HG03280 (cell line): ENCODE results near the gene PEX26.
"Not testable (repeated sequence)": the region's sequence is repeated elsewhere in the genome, so short reads cannot be mapped to it uniquely, and the experiment has no call there.

Experiments used
- ATAC-seq: cut with Tn5 transposase; IDR thresholded peaks from one replicate; pipeline ENCODE4 v1.9.1; 2021; ENCODE audit warnings: mild to moderate bottlenecking, moderate library complexity; ENCODE audit not compliant: unreplicated experiment

Gene PEX26

DNA sequence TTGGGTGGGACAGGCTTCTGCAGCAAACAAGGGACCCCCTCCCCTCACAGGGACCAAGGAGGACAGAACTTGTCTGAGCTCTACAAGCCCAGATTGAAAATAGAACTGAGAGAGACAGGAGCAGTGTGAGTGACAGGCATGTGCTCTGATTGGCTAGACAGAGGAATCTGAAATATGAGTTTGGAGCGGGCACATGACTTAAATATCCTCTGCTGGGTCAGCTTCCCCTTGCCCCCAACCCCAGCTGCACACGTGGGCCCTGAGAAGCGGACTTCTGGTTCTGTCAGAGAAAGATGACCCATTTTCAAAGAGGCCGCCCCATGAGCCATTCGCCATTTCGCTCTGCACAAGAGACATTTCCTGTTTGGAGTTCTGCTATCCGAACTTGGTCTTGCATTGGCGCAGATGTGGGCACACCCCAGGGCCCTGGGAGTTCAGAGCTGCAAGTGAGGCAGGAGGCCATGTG is 38.1 kb downstream of the PEX26 start:
- no peak for ATAC-seq

DNA sequence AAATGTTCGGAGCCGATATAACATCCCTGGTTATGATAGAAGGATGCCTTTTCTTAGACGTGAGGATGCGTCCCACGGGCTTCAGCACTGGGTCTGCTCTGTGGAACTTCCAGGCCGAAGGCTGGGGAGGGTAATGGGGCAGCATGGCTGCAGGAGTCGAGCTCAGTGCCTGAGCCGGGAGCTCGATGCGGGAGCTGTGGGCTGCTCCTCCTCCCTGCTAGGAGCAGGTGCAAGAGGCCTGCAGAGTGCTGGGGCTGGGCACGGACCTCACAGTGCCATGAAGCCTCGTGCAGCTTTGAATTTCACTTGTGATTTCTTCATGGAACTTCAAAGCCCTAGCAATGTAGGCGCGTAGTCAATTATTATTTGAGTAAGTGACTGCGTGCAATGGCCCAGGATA is 38.8 kb downstream of the PEX26 start:
- ATAC-seq: no peak

DNA sequence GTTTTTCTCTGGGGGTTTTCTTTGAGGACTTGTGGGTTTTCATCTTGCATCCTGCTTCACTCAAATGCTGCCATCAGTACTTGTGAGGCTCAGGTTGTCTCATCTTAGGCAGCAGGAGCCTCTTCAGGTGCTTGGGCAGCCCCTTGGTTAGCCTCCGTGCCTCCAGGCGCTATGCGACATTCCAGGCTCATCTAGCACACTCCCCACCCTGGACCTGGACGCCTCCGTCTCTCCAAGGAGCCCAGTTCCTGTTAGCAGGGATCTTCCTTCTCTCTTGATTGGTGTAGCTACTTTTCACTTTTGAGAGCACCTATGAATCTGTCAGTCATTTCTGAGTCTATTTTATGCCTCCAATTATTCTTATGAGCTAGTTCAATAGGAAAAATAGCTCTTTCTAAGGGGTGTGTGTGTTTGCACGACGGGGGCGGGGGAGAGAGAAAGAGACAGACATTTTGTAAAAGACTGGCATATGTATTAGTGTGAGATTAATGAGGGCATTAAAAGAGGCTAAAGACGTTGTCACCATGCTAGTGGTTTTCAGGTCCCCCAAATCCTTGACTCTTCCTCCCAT is 40.6 kb downstream of the PEX26 start:
- ATAC-seq: no peak

DNA sequence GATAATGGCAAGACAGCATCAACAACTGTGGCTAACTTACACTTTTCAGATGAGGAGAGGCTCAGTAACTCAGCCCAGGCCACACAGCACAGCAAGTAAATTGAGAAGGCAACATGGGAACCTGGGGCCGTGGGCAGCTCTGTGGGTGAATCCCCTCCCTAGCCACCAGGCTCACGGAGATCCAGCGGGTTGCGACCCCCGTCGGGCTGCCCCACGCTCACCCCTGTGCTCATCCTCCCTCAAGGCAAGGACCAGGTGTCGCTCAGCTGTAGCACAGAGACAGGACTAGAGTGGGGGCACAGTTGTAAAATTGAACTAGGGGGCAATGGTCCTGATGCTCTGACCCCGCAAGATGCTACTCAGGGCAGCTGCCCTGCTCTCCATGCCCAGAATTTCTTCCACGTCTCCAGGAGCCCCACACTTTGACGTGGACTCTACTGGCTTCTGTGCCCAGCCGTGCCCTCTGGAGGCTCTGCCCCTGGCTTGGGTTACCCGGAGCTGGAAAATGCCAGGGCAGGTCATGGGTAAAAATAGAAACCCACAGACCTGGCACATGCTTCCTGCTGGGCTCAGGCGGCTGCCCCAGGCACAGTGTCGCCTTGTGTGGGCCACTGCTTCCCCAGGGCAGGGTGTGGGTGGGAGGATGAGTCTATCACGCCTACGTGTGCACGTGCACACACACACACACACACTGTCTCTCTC is 41.8 kb downstream of the PEX26 start:
- no peak for ATAC-seq

DNA sequence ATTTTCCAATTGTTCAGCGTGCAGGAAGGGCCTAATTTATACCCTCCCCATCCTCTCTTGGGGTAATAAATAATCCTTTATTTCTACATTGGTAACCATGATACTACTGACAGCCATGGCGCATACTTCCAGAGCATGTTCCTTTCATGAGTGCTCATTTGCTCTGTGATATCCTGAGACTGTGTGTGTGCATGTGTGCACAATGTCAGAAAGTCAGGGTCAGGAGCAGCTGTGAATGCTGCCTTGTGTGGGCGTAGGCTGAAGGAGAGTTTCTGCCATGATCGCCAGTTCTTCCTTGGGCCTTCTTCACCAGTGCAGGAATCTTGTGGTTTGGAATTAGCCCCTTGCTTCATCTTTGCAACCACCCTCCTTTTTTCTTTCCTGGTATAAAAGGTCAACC is 43.1 kb downstream of the PEX26 start:
- ATAC-seq: no peak

DNA sequence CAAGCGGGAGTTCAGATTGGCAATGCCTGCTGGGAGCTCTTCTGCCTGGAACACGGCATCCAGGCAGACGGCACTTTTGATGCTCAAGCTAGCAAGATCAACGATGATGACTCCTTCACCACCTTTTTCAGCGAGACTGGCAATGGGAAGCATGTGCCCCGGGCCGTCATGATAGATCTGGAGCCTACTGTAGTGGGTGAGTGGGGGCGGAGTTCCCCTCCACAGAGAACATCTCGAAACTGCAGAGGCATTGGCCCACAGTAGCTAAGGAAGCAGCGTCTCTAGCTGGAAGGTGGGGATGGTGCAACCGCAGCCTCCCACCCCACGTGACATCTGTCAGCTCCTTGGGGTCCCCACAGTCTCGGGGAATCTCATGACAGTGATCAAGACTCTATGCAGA is 43.7 kb downstream of the PEX26 start:
- no peak for ATAC-seq

DNA sequence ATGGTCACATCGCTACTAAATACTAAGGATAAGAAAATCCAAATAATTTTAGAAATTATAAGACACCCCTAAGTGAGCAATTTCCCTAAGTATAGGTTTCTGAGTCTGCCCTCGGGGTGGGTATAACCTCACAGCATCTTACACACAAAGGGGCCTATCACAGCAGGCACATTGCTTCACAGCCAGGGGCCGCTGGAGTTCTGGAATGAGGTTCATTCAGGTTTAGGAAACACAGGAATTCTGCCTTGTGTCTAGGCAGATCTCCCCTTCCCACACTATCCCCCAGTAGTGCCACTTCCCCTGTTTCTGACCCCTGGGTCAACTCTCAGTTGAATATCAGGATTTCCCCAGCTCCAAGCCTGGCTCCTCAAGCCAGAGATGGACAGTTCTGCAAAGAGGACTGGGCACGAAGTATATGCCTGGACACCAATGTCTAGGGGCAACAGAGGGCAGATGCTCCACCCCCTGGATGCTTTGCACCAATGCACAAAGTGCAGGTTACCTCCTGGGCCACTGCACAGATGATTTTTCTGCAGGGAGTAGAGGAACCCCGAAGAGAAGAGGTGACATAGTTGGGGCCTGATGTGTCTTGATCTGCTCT is 44.3 kb downstream of the PEX26 start:
- ATAC-seq: no peak

DNA sequence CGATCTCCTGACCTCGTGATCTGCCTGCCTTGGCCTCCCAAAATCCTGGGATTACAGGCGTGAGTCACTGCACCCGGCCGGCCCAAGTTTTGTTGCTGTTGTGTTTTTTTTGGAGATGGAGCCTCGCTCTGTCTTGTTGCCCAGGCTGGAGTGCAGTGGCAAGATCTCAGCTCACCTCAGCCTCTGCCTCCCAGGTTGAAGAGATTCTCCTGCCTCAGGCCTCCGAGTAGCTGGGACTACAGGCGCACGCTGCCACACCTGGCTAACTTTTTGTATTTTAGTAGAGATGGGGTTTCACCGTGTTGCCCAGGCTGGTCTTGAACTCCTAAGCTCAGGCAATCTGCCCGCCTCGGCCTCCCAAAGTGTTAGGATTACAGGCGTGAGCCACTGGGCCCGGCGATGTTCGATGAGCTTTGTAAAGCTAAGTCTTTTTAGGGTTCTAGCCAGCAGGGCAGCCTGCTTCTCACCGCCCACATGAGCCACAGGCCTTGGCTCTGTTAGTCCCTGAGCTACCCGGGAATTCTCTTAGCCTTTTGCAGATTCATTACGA is 45.8 kb downstream of the PEX26 start:
- not testable (repeated sequence) for ATAC-seq

DNA sequence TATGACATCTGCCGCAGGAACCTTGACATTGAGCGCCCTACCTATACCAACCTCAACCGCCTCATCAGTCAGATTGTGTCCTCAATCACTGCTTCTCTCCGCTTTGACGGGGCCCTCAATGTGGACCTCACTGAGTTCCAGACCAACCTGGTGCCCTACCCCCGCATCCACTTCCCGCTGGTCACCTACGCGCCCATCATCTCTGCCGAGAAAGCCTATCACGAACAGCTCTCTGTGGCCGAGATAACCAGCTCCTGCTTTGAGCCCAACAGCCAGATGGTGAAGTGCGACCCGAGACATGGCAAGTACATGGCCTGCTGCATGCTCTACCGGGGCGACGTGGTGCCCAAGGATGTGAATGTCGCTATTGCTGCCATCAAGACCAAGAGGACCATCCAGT is 48.8 kb downstream of the PEX26 start:
- ATAC-seq: no peak

DNA sequence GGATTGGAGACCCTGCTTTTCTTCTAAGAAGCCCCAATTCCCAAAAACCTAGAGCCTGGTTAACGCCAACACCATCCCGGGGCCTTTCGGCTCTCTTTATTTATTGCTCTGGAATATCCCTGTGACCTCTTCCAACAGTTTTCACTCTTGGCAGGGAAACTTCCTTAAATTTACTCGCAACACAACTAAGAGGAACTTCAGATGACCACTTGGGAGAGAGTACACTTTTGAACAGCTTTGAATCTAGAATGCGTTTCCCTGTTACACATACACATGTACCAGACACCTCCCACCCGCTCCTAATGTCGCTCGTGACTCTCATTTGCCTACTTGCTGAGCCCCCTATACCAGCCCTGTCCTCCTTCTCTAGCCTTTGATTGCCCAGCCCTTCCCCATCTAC is 52.2 kb downstream of the PEX26 start:
- no peak for ATAC-seq

DNA sequence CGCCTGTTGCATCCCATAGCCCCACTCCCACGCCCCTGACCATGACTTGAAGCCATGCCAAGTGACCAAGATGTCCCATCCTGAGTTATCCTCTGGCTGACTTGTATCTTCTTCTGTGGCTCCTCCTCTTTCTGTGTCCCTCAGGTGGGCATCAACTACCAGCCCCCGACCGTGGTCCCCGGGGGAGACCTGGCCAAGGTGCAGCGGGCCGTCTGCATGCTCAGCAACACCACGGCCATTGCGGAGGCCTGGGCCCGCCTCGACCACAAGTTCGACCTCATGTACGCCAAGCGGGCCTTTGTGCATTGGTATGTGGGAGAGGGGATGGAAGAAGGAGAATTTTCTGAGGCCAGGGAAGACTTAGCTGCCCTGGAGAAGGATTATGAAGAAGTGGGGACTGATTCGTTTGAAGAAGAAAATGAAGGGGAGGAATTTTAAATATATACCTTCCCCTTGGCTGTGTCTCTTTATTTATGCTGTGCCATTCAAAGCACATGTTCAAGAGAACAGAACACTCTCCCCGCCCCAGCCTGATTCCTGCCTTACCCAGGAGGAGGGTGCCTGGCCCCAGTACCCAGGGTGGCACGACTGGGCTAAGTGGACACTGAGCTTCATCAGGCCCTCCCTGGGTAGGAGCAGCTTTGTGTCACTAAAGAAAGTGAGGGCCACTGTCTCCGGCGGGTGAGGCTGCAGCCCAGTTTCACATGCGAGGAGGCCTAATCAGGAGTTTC is 53.1 kb downstream of the PEX26 start:
- no peak for ATAC-seq

DNA sequence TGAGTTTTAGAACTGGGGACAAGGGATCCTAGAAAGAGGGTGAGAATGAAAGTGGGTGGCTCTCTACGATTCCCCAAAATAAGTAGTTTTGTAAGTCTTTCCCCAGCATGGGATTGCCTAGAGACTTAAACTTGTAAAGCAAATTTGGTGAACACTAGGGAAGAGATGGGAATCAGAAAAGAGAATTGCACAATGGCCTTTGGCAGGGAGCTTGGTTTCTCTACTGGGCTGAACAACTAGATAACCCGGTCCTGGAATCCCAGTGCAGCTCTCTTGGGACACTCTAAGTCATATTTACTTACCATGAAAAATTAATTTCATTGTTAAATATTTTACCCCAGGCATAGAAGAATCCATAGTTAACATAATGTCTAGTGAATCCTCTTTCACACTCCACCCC is 55.7 kb downstream of the PEX26 start:
- ATAC-seq: no peak

DNA sequence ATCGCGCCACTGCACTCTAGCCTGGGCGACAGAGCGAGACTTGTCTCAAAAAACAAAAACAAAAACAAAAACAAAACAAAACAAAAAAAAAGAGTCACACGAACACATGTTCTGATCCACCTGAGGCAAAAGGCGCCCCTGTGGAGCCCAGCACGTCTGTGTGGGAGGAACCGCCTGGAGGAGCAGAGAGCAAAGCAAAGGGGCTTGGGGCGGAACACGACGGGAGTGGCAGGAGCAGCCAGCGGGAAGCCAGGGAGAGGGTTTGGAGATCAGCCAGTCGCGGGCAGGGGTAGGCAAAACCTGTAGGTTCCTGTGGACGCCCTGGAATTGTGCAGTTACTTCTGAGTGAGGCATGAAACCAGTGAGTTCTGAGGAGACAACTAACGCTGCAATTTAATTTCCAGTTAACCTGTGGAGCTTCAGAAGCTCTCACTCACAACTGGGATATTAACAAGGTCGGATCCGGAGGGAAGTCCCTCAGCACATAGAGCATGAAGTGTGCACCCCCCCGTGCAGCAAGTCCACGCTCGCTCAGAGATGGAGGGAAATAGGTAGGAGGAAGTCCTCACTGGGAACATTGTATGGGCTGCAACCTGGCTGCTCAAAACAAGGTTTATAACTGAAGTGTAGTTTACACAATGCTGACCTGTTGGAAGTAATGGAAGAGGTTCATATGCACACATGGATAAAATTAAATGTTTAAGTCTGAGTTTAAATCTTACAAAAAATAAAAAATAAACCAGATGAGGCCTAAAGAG is 59.0 kb downstream of the PEX26 start:
- no peak for ATAC-seq

DNA sequence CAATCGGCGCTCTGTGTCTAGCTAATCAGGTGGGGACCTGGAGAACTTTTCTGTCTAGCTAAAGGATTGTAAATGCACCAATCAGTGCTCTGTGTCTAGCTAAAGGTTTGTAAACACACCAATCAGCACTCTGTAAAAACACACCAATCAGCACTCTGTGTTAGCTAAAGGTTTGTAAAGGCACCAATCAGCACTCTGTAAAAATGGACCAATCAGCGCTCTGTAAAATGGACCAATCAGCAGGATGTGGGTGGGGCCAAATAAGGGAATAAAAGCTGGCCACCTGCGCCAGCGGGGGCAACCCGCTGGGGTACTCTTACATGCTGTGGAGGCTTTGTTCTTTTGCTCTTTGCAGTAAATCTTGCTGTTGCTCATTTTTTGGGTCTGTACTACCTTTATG is 63.2 kb downstream of the PEX26 start:
- ATAC-seq: not testable (repeated sequence)

DNA sequence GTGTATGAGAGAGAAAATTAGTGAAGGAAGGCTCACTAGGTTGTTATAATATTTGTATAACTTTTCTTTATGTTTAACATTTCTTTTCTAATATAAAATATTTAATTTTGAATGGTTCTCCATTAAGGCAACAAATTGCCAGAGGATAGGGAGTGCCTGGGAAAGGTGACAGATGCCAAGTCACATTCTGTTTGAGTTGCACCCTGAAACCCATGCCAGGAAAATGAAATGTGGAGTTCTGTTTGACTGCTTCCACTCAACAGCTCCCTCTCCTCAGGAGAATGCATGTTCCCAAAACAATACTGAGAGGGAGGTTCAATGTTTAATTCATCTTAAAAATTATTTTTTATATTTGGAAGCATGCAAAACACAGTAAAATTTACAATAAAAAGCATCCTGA is 66.3 kb downstream of the PEX26 start:
- ATAC-seq: no peak

DNA sequence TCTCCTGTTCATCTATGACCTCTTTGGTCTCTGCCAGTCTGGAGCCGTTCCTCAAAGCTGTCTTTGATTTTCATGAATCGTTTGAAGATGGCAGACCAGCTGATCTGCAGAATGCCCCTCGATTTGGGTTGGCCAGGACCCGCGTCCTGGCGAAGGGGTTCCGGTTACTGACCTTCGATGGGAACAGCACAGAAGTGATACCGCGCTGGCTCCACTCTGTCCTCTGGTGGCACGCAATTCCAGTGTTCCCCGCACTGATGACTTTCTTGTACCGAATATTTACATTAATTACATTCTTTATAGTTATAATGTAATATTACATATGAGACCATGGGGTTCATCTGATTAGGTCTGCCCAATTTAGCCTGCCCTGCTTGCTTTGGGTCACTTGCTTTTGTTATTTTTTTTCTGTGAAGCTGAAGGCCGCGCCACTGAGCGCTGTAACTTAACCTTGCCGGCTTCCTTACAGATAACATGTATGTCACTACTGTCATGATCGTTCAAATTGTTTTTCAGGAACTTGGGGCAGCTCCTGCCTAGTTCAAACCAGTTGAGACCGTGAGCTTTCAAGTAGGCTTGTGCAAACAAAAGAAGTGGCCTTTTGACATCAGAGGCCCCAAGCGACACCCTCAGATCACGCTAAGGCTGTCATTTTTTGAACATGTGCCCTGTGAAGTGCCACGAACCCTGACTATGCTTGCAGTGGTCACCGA is 68.0 kb downstream of the PEX26 start:
- ATAC-seq: no peak

DNA sequence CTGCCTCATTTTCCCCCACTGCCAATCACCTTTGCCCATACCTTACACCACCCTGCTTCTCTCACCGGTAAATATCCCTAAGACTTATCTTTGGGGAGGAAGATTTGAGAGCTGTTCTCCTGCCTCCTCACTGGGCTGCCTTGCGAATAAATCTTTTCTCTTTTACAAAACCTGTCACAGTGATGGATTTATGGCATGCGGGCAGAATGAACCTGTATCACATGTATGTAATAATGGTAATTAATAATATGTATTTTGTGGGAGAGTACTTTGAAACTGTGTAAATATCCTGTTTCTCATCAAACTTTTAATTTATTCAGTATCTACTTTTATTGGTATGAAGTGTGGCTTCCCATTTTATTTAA is 68.6 kb downstream of the PEX26 start:
- no peak for ATAC-seq

DNA sequence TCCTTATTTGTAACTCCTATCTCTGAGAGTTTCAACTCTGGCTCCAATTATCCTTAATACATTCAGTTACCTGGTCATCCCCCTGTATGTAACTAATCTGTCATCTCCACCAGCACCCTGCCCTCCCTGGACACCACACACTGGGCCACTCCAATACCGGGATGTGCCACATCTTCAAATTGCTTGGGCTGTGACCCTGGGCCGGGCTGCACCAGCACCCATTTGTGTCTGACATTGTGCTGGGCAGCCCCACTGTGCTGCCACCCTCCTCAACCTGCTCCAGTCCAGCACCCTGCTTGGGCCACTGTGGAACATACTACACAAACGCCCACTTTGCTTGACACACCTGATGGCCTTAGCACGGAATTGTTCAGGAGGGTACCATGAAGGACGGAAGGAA is 70.0 kb downstream of the PEX26 start:
- ATAC-seq: no peak

DNA sequence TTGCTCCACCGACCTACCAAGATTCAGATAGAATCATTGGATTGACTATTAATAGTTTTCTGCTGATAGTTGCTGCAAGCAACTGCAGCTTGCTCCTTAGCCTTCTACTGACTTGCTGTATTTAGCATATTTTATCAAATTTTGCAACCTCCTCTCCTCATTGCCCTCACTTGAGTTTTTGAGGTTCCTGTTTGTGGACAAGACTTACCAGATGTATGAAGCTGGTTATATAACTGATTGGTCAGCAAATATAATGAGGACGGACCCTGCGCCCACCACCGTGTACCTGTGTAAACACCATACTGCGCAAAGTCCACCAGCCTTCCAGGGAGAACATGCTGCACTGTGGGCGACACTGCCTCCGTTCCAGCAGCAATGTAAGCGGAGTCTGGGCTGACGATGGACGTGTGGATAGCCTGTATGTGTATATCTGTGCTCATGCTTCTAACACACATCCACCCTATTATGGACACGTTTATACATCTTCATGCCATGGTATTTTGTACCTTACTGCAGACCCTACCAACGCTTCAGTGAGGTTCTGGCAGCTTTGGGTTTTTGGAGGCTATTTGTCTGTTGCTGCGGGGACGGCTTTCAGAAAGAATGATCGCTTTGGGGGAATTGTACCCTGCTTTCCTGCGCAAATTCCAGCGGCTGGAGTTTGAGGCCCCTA is 70.6 kb downstream of the PEX26 start:
- no peak for ATAC-seq

DNA sequence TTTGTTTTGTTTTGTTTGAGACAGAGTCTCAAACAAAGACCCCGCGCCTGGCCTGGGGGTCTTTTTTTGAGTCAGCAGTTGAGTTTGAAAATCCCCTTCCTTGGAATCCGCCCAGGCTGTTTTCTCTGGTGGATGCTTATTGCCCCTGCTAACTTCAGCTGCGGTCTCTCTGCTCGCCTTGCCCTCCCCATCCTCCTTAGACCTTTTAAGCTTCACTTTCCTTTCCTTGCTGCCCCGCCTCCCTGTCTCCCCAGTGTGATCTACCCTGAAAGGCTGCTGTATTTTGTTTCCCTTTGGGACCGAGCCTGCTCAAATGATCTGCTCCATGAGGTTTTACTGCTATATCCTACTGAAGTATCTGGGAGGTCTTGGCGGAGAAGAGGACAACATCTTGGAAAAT is 74.7 kb downstream of the PEX26 start:
- no peak for ATAC-seq
